ENCODE data around the gene IL17RC.

DNA sequence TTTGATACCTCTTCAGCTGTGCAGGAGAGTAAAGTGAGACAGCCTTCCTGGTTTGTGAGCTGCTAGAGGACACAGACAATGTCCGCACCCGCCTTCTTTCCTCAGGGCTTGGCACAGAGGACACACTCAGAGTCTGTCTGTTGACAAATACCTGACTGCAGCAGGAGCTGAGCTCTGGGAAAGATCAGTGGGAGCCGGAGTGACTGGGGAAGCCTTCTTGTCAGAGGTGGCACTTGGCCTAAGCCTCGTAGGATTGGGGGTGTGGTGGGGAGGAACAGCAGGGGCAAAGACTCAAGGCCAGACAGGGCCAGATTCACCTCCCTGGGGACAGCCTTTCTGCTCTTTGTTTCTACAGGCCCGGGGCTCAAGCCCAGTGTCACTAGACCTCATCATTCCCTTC, 3.3 kb upstream of the IL17RC start:
- TF ChIP-seq, protein P1, sequence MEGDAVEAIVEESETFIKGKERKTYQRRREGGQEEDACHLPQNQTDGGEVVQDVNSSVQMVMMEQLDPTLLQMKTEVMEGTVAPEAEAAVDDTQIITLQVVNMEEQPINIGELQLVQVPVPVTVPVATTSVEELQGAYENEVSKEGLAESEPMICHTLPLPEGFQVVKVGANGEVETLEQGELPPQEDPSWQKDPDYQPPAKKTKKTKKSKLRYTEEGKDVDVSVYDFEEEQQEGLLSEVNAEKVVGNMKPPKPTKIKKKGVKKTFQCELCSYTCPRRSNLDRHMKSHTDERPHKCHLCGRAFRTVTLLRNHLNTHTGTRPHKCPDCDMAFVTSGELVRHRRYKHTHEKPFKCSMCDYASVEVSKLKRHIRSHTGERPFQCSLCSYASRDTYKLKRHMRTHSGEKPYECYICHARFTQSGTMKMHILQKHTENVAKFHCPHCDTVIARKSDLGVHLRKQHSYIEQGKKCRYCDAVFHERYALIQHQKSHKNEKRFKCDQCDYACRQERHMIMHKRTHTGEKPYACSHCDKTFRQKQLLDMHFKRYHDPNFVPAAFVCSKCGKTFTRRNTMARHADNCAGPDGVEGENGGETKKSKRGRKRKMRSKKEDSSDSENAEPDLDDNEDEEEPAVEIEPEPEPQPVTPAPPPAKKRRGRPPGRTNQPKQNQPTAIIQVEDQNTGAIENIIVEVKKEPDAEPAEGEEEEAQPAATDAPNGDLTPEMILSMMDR (conservative IDR thresholded peaks at IDR 0.05; ENCODE audit: low read depth in 2 of 2) = no peak
- TF ChIP-seq, protein P2, sequence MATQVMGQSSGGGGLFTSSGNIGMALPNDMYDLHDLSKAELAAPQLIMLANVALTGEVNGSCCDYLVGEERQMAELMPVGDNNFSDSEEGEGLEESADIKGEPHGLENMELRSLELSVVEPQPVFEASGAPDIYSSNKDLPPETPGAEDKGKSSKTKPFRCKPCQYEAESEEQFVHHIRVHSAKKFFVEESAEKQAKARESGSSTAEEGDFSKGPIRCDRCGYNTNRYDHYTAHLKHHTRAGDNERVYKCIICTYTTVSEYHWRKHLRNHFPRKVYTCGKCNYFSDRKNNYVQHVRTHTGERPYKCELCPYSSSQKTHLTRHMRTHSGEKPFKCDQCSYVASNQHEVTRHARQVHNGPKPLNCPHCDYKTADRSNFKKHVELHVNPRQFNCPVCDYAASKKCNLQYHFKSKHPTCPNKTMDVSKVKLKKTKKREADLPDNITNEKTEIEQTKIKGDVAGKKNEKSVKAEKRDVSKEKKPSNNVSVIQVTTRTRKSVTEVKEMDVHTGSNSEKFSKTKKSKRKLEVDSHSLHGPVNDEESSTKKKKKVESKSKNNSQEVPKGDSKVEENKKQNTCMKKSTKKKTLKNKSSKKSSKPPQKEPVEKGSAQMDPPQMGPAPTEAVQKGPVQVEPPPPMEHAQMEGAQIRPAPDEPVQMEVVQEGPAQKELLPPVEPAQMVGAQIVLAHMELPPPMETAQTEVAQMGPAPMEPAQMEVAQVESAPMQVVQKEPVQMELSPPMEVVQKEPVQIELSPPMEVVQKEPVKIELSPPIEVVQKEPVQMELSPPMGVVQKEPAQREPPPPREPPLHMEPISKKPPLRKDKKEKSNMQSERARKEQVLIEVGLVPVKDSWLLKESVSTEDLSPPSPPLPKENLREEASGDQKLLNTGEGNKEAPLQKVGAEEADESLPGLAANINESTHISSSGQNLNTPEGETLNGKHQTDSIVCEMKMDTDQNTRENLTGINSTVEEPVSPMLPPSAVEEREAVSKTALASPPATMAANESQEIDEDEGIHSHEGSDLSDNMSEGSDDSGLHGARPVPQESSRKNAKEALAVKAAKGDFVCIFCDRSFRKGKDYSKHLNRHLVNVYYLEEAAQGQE (IDR thresholded peaks at IDR 0.05; ENCODE audit: unreplicated experiment) = no peak
- TF ChIP-seq EZH2 (IDR thresholded peaks at IDR 0.05; ENCODE audit: low read depth, unreplicated experiment) (no peak), NANOG (IDR thresholded peaks at IDR 0.05; ENCODE audit: borderline replicate concordance) (no peak), ZNF331 (CRISPR knock-in tag; IDR thresholded peaks at IDR 0.05; ENCODE audit: low read depth) (no peak), POLR2AphosphoS5 (IDR thresholded peaks at IDR 0.05; ENCODE audit: low read depth) (no peak), EZH2phosphoT487 (IDR thresholded peaks at IDR 0.05; ENCODE audit: unreplicated experiment) (no peak), JUNB (IDR thresholded peaks at IDR 0.05; ENCODE audit: unreplicated experiment) (no peak), CREB1 (CRISPR knock-in tag; IDR thresholded peaks at IDR 0.05; ENCODE audit: low read depth) (no peak), ZNF114 (CRISPR knock-in tag; IDR thresholded peaks at IDR 0.05) (no peak), STAT1 (IDR thresholded peaks at IDR 0.05; ENCODE audit: unreplicated experiment) (no peak)
- TF ChIP-seq, protein P3, sequence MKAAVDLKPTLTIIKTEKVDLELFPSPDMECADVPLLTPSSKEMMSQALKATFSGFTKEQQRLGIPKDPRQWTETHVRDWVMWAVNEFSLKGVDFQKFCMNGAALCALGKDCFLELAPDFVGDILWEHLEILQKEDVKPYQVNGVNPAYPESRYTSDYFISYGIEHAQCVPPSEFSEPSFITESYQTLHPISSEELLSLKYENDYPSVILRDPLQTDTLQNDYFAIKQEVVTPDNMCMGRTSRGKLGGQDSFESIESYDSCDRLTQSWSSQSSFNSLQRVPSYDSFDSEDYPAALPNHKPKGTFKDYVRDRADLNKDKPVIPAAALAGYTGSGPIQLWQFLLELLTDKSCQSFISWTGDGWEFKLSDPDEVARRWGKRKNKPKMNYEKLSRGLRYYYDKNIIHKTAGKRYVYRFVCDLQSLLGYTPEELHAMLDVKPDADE (IDR thresholded peaks at IDR 0.05) = no peak
